GM23338 (cell line): ENCODE measurements around the gene CMKLR1.

Experiments used
- CREB1 ChIP-seq: fragments of 250-450 bp; sonication (Bioruptor Pico); IDR thresholded peaks from 2 replicates; pipeline ENCODE4 v1.5.0; 2020; ENCODE audit warnings: low read depth, mild to moderate bottlenecking, moderate library complexity
- CTCF ChIP-seq, 2 experiments: fragments of 200-600 bp in 1 of 2; sonication (generic) in 1 of 2; conservative IDR thresholded peaks; 2 replicates each; pipeline versions ENCODE4 v1.5.1 to v1.6.1; 2016 to 2017; ENCODE audit warnings: antibody characterized with exemption in 2 of 2, low read depth in 2 of 2, mild to moderate bottlenecking in 2 of 2, moderate library complexity in 1 of 2
- ETS1 ChIP-seq: IDR thresholded peaks from 2 replicates; pipeline ENCODE4 v1.6.1; 2016; ENCODE audit warnings: antibody characterized with exemption
- EZH2 ChIP-seq: fragments of 200-600 bp; sonication (generic); IDR thresholded peaks from one replicate; pipeline ENCODE4 v1.8.0; 2017; ENCODE audit warnings: antibody characterized with exemption, mild to moderate bottlenecking, low read depth; ENCODE audit not compliant: unreplicated experiment
- EZH2phosphoT487 ChIP-seq: fragments of 200-600 bp; sonication (generic); IDR thresholded peaks from one replicate; pipeline ENCODE4 v1.8.1; 2018; ENCODE audit warnings: antibody characterized with exemption; ENCODE audit not compliant: unreplicated experiment
- JUNB ChIP-seq: IDR thresholded peaks from one replicate; pipeline ENCODE4 v1.6.1; 2016; ENCODE audit warnings: antibody characterized with exemption; ENCODE audit not compliant: unreplicated experiment
- NANOG ChIP-seq: IDR thresholded peaks from 2 replicates; pipeline ENCODE4 v1.6.1; 2016; ENCODE audit warnings: antibody characterized with exemption, borderline replicate concordance
- POLR2AphosphoS5 ChIP-seq: IDR thresholded peaks from 2 replicates; pipeline ENCODE4 v1.6.1; 2016; ENCODE audit warnings: antibody characterized with exemption, low read depth
- REST ChIP-seq: IDR thresholded peaks from one replicate; pipeline ENCODE4 v1.6.1; 2018; ENCODE audit warnings: antibody characterized with exemption; ENCODE audit not compliant: unreplicated experiment
- STAT1 ChIP-seq: IDR thresholded peaks from one replicate; pipeline ENCODE4 v1.6.1; 2016; ENCODE audit warnings: antibody characterized with exemption; ENCODE audit not compliant: unreplicated experiment
- ZNF114 ChIP-seq: fragments of 250-450 bp; sonication (Bioruptor Pico); IDR thresholded peaks from 2 replicates; pipeline ENCODE4 v1.5.0; 2020; ENCODE audit warnings: mild to moderate bottlenecking, moderate library complexity
- ZNF331 ChIP-seq: fragments of 250-450 bp; sonication (Bioruptor Pico); IDR thresholded peaks from 2 replicates; pipeline ENCODE4 v1.5.0; 2020; ENCODE audit warnings: low read depth, mild to moderate bottlenecking, moderate library complexity
- TF ChIP-seq, protein P1 (sequence below): fragments of 250-450 bp; sonication (Bioruptor Pico); IDR thresholded peaks from 2 replicates; pipeline ENCODE4 v1.5.0; 2020; ENCODE audit warnings: mild to moderate bottlenecking, moderate library complexity

GRCh38 chr12:108346727-108347710, 7.9 kb upstream of the CMKLR1 start:
- TF ChIP-seq CTCF (conservative IDR thresholded peaks at IDR 0.05; ENCODE audit: low read depth in 2 of 2) (no peak), CREB1 (CRISPR knock-in tag) (no peak), REST (no peak), POLR2AphosphoS5 (no peak), JUNB (no peak), EZH2 (no peak), EZH2phosphoT487 (no peak), NANOG (no peak), ETS1 (no peak), STAT1 (no peak), ZNF114 (CRISPR knock-in tag) (no peak), ZNF331 (CRISPR knock-in tag) (no peak)
- TF ChIP-seq, protein P1, sequence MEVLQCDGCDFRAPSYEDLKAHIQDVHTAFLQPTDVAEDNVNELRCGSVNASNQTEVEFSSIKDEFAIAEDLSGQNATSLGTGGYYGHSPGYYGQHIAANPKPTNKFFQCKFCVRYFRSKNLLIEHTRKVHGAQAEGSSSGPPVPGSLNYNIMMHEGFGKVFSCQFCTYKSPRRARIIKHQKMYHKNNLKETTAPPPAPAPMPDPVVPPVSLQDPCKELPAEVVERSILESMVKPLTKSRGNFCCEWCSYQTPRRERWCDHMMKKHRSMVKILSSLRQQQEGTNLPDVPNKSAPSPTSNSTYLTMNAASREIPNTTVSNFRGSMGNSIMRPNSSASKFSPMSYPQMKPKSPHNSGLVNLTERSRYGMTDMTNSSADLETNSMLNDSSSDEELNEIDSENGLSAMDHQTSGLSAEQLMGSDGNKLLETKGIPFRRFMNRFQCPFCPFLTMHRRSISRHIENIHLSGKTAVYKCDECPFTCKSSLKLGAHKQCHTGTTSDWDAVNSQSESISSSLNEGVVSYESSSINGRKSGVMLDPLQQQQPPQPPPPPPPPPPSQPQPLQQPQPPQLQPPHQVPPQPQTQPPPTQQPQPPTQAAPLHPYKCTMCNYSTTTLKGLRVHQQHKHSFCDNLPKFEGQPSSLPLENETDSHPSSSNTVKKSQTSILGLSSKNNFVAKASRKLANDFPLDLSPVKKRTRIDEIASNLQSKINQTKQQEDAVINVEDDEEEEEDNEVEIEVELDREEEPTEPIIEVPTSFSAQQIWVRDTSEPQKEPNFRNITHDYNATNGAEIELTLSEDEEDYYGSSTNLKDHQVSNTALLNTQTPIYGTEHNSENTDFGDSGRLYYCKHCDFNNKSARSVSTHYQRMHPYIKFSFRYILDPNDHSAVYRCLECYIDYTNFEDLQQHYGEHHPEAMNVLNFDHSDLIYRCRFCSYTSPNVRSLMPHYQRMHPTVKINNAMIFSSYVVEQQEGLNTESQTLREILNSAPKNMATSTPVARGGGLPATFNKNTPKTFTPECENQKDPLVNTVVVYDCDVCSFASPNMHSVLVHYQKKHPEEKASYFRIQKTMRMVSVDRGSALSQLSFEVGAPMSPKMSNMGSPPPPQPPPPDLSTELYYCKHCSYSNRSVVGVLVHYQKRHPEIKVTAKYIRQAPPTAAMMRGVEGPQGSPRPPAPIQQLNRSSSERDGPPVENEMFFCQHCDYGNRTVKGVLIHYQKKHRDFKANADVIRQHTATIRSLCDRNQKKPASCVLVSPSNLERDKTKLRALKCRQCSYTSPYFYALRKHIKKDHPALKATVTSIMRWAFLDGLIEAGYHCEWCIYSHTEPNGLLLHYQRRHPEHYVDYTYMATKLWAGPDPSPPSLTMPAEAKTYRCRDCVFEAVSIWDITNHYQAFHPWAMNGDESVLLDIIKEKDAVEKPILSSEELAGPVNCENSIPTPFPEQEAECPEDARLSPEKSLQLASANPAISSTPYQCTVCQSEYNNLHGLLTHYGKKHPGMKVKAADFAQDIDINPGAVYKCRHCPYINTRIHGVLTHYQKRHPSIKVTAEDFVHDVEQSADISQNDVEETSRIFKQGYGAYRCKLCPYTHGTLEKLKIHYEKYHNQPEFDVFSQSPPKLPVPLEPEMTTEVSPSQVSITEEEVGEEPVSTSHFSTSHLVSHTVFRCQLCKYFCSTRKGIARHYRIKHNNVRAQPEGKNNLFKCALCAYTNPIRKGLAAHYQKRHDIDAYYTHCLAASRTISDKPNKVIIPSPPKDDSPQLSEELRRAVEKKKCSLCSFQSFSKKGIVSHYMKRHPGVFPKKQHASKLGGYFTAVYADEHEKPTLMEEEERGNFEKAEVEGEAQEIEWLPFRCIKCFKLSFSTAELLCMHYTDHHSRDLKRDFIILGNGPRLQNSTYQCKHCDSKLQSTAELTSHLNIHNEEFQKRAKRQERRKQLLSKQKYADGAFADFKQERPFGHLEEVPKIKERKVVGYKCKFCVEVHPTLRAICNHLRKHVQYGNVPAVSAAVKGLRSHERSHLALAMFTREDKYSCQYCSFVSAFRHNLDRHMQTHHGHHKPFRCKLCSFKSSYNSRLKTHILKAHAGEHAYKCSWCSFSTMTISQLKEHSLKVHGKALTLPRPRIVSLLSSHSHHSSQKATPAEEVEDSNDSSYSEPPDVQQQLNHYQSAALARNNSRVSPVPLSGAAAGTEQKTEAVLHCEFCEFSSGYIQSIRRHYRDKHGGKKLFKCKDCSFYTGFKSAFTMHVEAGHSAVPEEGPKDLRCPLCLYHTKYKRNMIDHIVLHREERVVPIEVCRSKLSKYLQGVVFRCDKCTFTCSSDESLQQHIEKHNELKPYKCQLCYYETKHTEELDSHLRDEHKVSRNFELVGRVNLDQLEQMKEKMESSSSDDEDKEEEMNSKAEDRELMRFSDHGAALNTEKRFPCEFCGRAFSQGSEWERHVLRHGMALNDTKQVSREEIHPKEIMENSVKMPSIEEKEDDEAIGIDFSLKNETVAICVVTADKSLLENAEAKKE (CRISPR knock-in tag): no peak
